DMS53 treated with DMSO at 0.1 percent for 48 hours (cell line): Measurements from ENCODE around the gene ANO7.

Source experiments
- DNase-seq: peaks from one replicate; lab custom pipeline; 2025; ENCODE audit not compliant: unreplicated experiment; lab: John Stamatoyannopoulos, UW

Gene ANO7

DNA sequence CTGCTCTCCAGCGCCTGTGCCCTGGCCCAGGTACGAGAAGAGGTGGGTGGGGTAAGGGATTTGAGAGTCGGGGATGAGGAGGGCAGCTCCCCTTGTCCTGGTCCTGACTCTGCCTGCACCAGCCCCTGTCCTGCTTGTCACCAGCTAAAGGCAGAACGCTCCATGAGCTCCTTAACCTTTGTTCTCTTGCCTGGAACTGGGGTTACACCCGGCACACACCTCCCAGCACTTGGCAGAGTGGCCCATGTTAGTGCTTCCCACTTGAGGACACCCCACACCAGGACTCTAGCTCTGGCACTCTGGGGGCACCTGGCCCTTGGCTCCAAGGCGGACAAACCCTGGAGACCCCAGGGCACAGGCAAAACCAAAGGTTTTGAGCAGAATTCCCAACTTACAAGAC is 19.2 kb downstream of the ANO7 start:
- DNase-seq, result no peak

DNA sequence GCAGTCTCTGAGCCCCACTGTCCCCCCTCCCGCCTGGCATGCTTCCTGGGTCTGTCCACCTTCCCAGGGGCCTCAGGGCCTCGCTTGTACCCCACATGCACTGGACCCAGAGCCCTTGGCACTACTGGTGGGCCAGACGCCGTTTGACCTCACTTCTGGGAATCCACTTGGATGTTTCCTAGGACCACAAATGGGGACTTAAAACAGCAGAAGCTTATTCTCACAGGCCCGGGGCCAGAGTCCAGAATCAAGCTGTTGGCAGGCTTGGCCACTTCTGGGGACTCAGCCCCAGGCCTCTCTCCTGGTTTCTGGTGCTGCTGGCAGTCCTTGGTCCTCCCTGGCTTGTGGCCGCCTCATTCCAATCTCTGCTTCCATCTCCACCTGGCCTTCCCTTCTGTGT is 19.6 kb downstream of the ANO7 start:
- no peak for DNase-seq

DNA sequence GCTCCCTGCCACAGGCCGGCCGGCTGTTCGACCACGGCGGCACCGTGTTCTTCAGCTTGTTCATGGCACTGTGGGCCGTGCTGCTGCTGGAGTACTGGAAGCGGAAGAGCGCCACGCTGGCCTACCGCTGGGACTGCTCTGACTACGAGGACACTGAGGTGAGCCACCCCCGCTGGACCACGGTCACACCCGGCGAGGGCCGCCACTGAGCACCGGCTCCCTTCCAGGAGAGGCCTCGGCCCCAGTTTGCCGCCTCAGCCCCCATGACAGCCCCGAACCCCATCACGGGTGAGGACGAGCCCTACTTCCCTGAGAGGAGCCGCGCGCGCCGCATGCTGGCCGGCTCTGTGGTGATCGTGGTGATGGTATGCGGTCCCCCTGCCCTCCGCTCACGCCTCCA is 20.8 kb downstream of the ANO7 start:
- DNase-seq, result no peak

DNA sequence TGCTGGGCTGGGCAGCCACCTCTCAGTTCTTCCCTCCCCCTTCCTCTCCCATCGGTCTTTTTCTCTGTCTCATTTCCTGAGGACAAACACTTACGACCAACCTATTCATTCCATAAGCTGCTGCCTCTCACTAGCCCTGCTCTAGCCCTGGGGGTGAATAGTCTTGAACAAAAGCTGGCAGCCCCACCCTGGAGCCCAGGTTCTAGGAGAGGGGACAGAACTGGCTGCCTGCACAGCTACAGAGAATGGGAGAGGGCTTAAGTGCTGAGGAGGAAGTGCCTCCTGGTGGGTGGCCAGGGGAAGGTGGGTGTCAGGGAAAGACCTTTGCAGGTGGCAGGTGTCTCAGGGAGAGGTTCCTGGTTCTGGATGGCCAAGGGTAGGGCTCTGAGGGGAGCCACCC is 22.8 kb downstream of the ANO7 start:
- DNase-seq, result no peak

DNA sequence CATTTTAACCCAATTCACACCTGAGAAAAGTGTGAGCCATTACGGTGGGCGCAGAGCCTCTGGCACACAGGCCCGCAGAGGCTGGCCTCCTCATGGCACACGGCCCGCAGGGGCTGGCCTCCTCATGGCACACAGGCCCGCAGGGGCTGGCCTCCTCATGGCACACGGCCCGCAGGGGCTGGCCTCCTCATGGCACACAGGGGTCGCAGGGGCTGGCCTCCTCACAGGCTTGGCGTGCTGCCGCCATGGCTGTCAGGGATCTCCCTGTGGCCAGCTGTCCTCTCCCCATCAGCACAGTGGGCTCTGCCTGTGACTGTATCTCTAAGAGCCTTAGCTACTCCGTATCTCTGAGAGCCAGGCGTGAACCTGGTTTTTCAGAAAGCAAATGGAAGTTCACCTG is 24.6 kb downstream of the ANO7 start:
- DNase-seq, result no peak

DNA sequence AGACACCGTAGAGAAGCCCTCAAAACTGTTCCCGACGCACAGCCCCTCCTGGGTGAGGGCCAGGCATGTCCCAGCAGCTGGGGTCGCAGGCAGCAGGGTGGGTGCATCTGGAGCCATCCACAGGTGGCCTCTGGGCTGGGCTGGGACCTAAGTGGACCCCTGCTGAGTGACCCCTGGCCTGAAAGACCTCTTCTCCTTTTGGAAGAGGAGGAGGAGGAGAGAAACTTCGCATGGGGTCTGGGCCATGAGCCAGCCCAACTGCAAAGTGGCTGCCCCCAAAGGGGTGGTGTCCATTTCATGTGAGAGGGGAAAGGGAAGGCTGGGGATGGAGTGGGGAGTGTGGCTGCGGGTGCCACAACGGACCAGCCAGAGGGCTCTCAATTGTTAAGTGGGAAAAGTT is 25.1 kb downstream of the ANO7 start:
- no peak for DNase-seq

DNA sequence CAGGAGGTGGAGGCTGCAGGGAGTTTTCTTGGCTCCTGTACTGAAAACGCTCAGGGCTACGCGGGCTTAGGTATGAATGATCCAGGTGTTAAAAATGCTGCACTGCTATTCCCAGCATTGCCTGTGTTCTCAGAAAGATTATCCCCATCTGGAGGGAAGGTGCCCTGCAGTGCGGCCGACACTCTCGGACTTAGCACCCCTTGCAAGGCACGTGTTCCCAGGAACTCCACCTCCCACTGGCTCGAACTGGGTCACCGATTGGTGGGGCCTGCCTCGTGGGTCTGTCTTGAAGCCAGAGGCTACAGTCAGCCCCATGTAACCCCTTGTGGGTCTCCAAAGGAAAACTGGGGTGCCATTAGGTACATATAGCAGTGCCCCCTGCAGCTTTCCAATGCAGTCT is 25.7 kb downstream of the ANO7 start:
- DNase-seq, result no peak

DNA sequence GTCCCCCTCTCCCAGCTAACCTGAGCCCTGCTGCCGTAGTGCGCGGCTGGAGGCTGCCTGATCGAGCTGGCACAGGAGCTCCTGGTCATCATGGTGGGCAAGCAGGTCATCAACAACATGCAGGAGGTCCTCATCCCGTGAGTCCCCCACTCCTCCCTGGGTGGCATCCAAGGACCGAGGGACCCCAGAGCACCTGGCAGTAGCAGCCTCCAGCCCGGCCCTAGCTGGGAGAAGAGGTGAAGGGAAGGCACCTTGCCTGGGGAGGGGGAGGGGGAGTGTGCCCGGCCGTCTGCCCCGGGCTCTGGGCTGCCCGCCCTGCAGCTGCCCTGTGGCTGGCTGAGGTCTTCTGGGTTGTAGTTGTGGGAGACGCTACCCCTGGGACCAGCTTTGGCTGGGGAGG is 26.3 kb downstream of the ANO7 start:
- no peak for DNase-seq

DNA sequence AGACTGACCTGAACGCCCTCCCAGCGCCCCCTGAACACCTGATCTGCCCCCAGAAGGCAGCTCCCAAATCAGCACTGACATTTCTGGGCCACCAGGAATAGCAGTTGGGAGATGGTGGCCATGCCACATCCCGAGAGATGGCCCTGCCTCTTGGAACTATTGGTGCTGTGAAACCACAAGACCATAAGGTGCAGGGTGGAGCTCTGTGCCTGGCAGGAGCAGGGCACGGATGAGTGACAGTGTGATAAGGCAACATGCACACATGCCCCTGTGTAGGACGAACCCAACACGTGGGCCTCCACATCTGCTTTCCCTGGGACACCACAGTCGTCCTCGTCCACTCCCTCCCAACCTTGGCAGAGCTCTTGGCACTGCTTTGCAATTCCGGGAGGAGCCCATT is 26.9 kb downstream of the ANO7 start:
- no peak for DNase-seq

DNA sequence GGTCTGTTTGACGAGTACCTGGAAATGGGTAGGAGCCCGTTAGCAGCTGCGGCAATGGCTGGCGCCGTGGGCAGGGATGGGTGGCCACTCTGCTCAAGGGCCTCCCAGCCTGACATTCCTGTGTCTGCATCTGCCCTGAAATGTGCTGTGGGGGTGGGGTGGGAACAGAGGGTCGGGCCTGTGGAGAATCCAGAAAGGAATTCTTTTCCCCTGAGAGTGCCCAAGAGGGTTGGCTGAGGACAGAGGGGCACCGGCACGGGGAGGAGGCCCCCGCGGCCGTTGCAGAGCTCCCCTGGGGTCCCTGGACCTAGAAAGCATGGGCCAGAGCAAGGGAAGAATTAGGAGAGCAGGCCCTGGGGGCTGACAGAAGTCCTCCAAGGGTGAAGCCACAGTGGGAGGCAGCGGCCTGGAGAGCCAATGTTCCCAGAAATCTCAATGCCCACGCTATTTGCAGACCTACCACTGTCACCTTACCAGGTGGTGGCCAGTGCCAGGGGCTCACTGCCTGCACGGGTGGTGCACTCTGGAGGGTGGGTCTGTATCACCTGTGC is 27.8 kb downstream of the ANO7 start:
- DNase-seq, result no peak

DNA sequence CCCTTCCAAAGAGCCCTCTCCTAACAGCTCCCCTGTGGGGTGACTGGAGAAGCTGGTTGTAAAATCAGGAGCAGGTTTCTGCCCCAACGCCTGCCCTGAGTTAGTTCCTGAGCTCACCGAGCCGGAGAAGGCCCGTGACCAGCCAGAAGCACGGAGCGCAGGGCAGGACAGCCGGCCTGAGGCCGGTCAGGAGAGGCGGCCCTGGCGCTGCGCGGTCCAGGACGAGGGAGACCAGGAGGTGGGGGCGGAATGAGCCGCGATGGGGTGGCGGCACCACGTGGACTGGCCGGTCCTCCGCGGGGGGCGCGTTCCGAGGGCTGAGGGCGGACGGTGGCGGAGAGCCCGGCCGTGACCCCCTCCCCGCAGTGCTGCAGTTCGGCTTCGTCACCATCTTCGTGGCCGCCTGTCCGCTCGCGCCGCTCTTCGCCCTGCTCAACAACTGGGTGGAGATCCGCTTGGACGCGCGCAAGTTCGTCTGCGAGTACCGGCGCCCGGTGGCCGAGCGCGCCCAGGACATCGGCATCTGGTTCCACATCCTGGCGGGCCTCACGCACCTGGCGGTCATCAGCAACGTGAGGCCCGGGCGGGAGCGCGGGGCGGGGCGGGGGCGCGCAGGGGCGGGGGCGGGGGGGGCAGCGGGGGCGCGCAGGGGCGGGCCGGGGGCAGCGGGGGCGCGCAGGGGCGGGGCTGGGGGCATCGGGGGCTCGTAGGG is 29.0 kb downstream of the ANO7 start:
- peak; percentile 64 for DNase-seq

DNA sequence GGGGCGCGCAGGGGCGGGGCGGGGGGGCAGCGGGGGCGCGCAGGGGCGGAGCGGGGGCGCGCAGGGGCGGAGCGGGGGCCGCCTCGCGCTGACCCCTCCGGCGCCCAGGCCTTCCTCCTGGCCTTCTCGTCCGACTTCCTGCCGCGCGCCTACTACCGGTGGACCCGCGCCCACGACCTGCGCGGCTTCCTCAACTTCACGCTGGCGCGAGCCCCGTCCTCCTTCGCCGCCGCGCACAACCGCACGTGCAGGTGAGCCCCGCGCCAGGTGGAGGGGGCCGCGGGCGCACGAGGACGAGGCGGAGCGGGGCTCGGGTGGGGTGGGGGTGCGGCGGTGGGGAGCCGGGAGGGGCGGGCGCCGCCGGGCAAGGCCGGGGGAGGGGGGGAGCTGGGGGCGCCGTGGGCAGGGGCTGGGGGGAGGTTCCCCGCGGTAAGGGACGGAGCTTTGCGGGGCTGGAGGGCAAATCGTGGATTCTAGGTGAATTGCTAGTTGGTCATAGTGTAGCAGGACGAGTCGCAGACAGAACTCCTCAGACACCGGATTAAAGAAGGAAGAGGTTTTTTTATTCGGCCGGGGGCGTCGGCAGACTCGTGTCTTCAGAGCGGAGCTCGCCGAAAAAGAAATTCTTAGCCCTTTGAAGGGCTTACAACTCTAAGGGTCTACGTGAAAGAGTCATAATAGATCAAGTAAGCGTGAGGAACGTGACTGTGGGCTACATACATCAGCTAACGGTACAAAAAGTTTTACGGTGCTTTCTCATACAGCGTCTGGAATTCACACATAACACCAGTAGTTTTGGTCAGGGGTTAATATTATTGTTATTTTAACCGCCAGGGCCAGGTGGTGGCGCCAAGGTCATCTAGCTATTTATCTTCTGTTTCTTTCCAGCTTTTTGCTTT is 29.9 kb downstream of the ANO7 start:
- no peak for DNase-seq

DNA sequence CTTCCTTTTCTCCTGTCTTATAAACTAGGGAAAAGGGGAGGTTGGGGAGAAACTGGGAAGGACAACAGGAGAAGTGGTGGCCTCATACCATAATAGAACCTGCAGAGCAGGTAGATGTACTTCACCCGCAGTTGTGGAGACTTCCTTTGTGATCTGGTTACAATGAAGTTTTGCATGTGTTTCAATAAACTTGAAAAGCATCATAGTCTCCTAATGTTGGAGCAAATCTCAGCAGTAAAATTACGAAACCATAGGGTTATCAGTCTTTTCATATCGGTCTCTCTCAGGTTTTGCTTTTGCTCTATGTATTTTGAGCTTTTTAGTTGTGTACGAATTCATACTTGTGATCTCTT is 30.5 kb downstream of the ANO7 start:
- no peak for DNase-seq

DNA sequence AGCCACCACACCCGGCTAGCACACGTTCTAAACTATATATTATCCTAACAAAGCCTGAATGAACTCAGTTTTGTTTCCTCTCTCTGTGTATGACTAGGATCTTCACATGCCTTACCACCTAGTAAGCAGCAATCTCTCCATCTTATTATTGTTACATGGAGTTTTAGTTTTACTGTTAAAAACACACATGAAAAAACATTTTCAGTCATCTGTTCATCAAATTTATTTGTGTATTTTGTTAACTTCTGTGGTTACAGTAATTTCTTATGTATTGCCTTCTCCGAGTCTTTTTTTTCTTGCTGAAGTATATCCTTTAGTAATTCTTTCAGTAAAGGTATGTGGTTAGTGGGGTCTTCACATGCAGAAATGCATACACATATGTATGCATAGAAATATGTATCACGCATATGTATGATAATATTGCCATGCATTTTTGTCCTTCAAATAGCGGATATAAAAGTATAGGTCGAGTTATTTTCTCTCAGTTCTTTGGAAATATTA is 31.4 kb downstream of the ANO7 start:
- no peak for DNase-seq

DNA sequence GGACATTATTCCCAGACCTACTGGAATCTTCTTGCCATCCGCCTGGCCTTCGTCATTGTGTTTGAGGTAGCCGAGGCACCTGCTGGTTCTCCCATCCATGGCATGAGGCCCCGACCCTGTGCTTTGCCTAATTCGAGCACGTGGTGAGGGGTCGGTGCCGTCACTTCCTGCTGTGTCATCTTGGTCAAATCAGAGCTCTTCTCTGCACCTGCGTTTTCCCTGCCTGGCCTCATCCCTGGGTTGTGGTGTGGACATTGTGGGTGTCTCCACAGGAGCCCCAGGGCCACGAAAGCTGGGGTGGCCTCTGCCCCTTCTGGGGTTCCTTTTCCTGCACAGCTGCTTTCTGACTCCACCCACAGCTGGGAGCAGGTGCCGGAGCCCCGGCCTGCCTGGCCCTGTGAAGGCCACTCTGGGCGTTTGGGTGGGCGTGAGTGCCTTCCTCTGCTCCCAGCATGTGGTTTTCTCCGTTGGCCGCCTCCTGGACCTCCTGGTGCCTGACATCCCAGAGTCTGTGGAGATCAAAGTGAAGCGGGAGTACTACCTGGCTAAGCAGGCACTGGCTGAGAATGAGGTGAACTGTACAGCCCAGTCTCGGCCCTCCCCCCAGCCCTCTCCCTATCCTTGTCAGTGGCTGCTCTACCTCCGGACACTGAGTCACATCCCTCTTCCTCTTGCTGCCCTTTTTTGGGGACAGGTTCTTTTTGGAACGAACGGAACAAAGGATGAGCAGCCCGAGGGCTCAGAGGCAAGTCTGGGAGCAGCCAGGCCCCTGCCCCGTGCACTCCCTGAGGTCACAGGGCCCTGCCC is 34.9 kb downstream of the ANO7 start:
- no peak for DNase-seq

DNA sequence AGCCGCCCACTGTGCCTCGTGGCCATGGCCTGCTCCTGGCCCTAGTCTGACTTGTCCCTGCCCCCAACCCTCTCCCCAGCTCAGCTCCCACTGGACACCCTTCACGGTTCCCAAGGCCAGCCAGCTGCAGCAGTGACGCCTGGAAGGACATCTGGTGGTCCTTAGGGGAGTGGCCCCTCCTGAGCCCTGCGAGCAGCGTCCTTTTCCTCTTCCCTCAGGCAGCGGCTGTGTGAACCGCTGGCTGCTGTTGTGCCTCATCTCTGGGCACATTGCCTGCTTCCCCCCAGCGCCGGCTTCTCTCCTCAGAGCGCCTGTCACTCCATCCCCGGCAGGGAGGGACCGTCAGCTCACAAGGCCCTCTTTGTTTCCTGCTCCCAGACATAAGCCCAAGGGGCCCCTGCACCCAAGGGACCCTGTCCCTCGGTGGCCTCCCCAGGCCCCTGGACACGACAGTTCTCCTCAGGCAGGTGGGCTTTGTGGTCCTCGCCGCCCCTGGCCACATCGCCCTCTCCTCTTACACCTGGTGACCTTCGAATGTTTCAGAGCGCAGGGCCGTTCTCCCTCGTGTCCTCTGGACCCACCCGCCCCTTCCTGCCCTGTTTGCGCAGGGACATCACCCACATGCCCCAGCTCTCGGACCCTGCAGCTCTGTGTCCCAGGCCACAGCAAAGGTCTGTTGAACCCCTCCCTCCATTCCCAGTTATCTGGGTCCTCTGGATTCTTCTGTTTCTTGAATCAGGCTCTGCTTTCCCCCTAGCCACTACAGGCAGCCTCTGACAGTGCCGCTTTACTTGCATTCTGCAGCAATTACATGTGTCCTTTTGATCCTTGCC is 35.8 kb downstream of the ANO7 start:
- DNase-seq, result no peak

DNA sequence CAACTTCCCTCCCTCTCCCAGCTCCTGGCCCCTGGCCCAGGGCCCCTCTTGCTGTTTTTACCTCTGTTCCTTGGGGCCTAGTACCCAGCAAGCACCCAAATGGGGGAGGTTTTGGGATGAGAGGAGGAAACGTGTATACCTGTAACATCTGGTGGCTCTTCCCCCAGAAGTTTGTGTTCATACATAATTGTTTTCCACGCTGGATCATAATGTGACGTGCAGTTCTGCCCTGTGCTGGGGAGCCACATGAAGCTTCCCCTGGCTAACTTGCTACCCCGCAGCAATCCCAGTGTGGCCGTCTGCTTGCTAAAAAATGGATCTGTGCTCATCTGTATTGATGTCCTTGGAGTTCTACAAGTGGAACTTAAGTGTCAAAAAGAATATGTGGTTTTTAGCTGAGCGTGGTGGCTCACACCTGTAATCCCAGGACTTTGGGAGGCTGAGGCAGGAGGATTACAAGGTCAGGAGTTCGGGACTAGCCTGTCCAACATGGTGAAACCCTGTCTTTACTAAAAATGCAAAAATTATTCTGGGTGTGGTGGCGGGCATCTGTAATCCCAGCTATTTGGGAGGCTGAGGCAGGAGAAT is 36.5 kb downstream of the ANO7 start:
- no peak for DNase-seq

DNA sequence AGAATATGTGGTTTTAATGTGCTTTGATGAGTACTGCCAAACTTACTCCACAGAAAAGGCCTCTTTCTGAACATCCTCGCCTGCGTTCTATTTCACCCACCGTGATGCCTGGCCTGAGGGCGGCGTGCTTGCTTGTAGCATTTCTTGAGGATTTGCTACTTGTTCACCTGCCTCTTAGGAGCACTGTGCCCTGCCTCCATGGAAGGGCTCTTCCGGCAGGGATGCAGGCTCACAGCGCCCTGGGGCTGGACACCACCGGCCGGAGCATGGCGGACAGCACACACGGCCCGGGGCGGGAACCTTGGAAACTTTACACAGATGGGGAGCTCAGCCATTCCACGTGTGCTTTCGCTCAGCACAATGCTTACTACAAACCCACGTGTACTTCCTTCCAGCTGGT is 37.1 kb downstream of the ANO7 start:
- no peak for DNase-seq

DNA sequence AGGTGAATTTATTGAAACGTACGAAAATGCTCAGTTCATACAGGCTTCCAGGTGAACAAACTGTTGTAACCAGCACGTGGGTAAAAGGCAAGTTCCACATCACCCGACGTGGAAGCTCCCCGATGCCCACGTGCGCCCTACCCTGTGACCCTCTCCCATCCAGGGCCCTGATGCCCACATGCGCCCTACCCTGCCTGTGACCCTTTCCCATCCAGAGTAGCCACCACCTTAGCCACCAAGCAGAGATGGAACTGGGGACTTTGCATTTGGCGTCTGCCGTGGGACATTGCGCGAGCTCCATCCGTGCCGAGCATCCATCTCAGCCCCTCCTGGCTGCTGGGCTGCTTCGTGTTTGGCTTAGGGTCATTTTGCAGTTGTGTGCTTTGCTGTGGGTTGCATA is 37.5 kb downstream of the ANO7 start:
- DNase-seq, result no peak
